Esophagus squamous epithelium (tissue), 4 donors: Measurements from ENCODE around the gene GATAD2A.

Source experiments
- CTCF ChIP-seq, 6 experiments: fragments of 450-650 bp in 4 of 6; fragments of 200-600 bp in 2 of 6; sonication (generic) in 2 of 6; IDR thresholded peaks; one replicate each; pipeline ENCODE4 v1.5.1; 2016 to 2019; ENCODE audit warnings: antibody characterized with exemption in 6 of 6, mild to moderate bottlenecking in 4 of 6, moderate library complexity in 4 of 6
- POLR2A ChIP-seq, 4 donors: fragments of 450-650 bp; IDR thresholded peaks; one replicate each; pipeline ENCODE4 v1.6.1; 2017; ENCODE audit warnings: antibody characterized with exemption in 4 of 4, mild to moderate bottlenecking in 4 of 4, moderate library complexity in 3 of 4

- TF ChIP-seq CTCF (IDR thresholded peaks at IDR 0.05) (no peak), POLR2A (IDR thresholded peaks at IDR 0.05) (no peak)
These were observed 137.6 kb downstream of the GATAD2A start for GRCh38 chr19:19543101-19543500.
